HEK293T (cell line): Measurements from ENCODE around the gene NMBR.

ENCODE experiments used
- CTCF ChIA-PET: fragments of 350-600 bp; formaldehyde crosslinking; extraction: SDS; loops from one replicate; lab custom pipeline; 2021; ENCODE audit warnings: antibody characterized with exemption, inconsistent platforms; lab: Yijun Ruan, JAX
- POLR2A ChIA-PET: fragments of 350-600 bp; formaldehyde crosslinking; extraction: SDS; loops from one replicate; lab custom pipeline; 2020; ENCODE audit warnings: antibody characterized with exemption, inconsistent platforms; lab: Yijun Ruan, JAX
- DNase-seq: peaks from one replicate; pipeline ENCODE4 v3.0.0; 2012; ENCODE audit warnings: mixed read lengths; ENCODE audit errors: extremely low spot score
- ARNT ChIP-seq: fragments of 450-650 bp; IDR thresholded peaks from 2 replicates; pipeline ENCODE4 v1.6.1; 2017; ENCODE audit warnings: mild to moderate bottlenecking
- BHLHE40 ChIP-seq: fragments of 450-650 bp; IDR thresholded peaks from 2 replicates; pipeline ENCODE4 v1.6.1; 2016; ENCODE audit warnings: mild to moderate bottlenecking, moderate library complexity, borderline replicate concordance
- CTBP1 ChIP-seq: fragments of 450-650 bp; IDR thresholded peaks from 2 replicates; pipeline ENCODE4 v1.6.1; 2016; ENCODE audit warnings: borderline replicate concordance
- ELF4 ChIP-seq: fragments of 450-650 bp; IDR thresholded peaks from 2 replicates; pipeline ENCODE4 v1.6.1; 2017; ENCODE audit warnings: antibody characterized with exemption
- FOXA1 ChIP-seq: fragments of 450-650 bp; IDR thresholded peaks from 2 replicates; pipeline ENCODE4 v1.6.1; 2016; ENCODE audit warnings: mild to moderate bottlenecking
- FOXK2 ChIP-seq: fragments of 450-650 bp; IDR thresholded peaks from 2 replicates; pipeline ENCODE4 v1.6.1; 2016; ENCODE audit warnings: mild to moderate bottlenecking
- FOXM1 ChIP-seq: fragments of 450-650 bp; IDR thresholded peaks from 2 replicates; pipeline ENCODE4 v1.6.1; 2017; ENCODE audit warnings: mild to moderate bottlenecking, borderline replicate concordance
- HDGF ChIP-seq: fragments of 450-650 bp; IDR thresholded peaks from 2 replicates; pipeline ENCODE4 v1.6.1; 2017; ENCODE audit warnings: antibody characterized with exemption, borderline replicate concordance
- L3MBTL2 ChIP-seq: fragments of 450-650 bp; conservative IDR thresholded peaks from 2 replicates; pipeline ENCODE4 v1.6.1; 2016; ENCODE audit warnings: mild to moderate bottlenecking
- LEF1 ChIP-seq: fragments of 450-650 bp; IDR thresholded peaks from 2 replicates; pipeline ENCODE4 v1.6.1; 2017; ENCODE audit warnings: mild to moderate bottlenecking, borderline replicate concordance
- NFRKB ChIP-seq: fragments of 450-650 bp; IDR thresholded peaks from 2 replicates; pipeline ENCODE4 v1.6.1; 2016; ENCODE audit warnings: mild to moderate bottlenecking, moderate library complexity
- PKNOX1 ChIP-seq: fragments of 450-650 bp; IDR thresholded peaks from 2 replicates; pipeline ENCODE4 v1.6.1; 2016
- SP1 ChIP-seq: fragments of 450-650 bp; IDR thresholded peaks from 2 replicates; pipeline ENCODE4 v1.6.1; 2017
- SUZ12 ChIP-seq: fragments of 450-650 bp; IDR thresholded peaks from 2 replicates; pipeline ENCODE4 v1.6.1; 2016; ENCODE audit warnings: mild to moderate bottlenecking
- TARDBP ChIP-seq: fragments of 450-650 bp; IDR thresholded peaks from 2 replicates; pipeline ENCODE4 v1.6.1; 2016
- ZNF384 ChIP-seq: fragments of 450-650 bp; IDR thresholded peaks from 2 replicates; pipeline ENCODE4 v1.6.1; 2016

The NMBR gene

GRCh38 chr6:142173980-142174379 is 27.1 kb upstream of the NMBR start:
- DNase-seq: no peak
- ChIA-PET CTCF (no interaction called here), POLR2A (no interaction called here)
- TF ChIP-seq FOXM1 (no peak), TARDBP (no peak), HDGF (no peak), LEF1 (no peak), PKNOX1 (no peak), CTBP1 (no peak), SP1 (no peak), ELF4 (no peak), SUZ12 (no peak), L3MBTL2 (no peak), NFRKB (no peak), FOXK2 (no peak), ZNF384 (no peak), BHLHE40 (no peak), ARNT (no peak), FOXA1 (no peak)

GRCh38 chr6:142172758-142173157 is 25.8 kb upstream of the NMBR start:
- CTCF ChIA-PET: no interaction called here

GRCh38 chr6:142171351-142171750 is 24.4 kb upstream of the NMBR start:
- no peak for DNase-seq
- CTCF ChIA-PET: no interaction called here
- POLR2A ChIA-PET: no interaction called here
- TF ChIP-seq ARNT (no peak), NFRKB (no peak), LEF1 (no peak), CTBP1 (no peak), FOXK2 (no peak), ZNF384 (no peak), SUZ12 (no peak), PKNOX1 (no peak), FOXM1 (no peak), SP1 (no peak), FOXA1 (no peak), ELF4 (no peak), BHLHE40 (no peak), TARDBP (no peak), HDGF (no peak), L3MBTL2 (no peak)

More at GRCh38 chr6:142172758-142173157, 25.8 kb upstream of the NMBR start:
- POLR2A ChIA-PET: no interaction called here
- TF ChIP-seq CTBP1 (no peak), TARDBP (no peak), FOXA1 (no peak), ELF4 (no peak), FOXM1 (no peak), BHLHE40 (no peak), NFRKB (no peak), SP1 (no peak)
- no peak for DNase-seq

- ChIA-PET CTCF (interaction anchor here (0.6 kb wide), 1 partner anchor 8 kb away, joined by 3 read pairs; no protein-coding TSS in a partner anchor), POLR2A (no interaction called here)
- TF ChIP-seq L3MBTL2 (no peak), FOXA1 (no peak), TARDBP (no peak), NFRKB (no peak), ARNT (no peak), SUZ12 (no peak), LEF1 (no peak), PKNOX1 (no peak), SP1 (no peak), BHLHE40 (no peak), CTBP1 (no peak), ELF4 (no peak), FOXM1 (no peak)
- DNase-seq: no peak
Observed at GRCh38 chr6:142167486-142167885, 20.6 kb upstream of the NMBR start.

GRCh38 chr6:142167071-142167470 is 20.1 kb upstream of the NMBR start:
- ChIA-PET POLR2A (no interaction called here), CTCF (interaction anchor here (0.6 kb wide), 1 partner anchor 8 kb away, joined by 3 read pairs; no protein-coding TSS in a partner anchor)
- no peak for DNase-seq
- no peak for TF ChIP-seq FOXK2
- TF ChIP-seq FOXM1: no peak
- no peak for TF ChIP-seq LEF1
- no peak for TF ChIP-seq ZNF384
- TF ChIP-seq TARDBP: no peak

GRCh38 chr6:142165227-142165626 is 18.3 kb upstream of the NMBR start:
- no peak for DNase-seq
- TF ChIP-seq NFRKB (no peak), FOXM1 (no peak), SUZ12 (no peak), LEF1 (no peak), ELF4 (no peak), PKNOX1 (no peak), ZNF384 (no peak), BHLHE40 (no peak), CTBP1 (no peak), TARDBP (no peak), L3MBTL2 (no peak), FOXA1 (no peak), ARNT (no peak), SP1 (no peak), FOXK2 (no peak), HDGF (no peak)
- ChIA-PET CTCF (interaction anchor here (1.2 kb wide), 1 partner anchor 9 kb away, joined by 5 read pairs; no protein-coding TSS in a partner anchor), POLR2A (no interaction called here)
